GM23338 (cell line): ENCODE measurements around the gene AS3MT. TPM values are rescaled to one million over a fixed set of nuclear protein-coding genes. Genes with fewer than 3 reads are reported as not detected.

Experiments
- ATAC-seq: fragments of 200-7000 bp; cut with Tn5 transposase; 3 replicates; pipeline ENCODE4 v1.9.1; 2020
- DNase-seq: peaks from one replicate; pipeline ENCODE4 v3.0.0-alpha.2; 2015; ENCODE audit warnings: low spot score
- H2AFZ ChIP-seq: fragments of 200-600 bp; sonication (generic); 2 replicates; pipeline ENCODE4 v1.8.0; 2016; ENCODE audit warnings: antibody characterized with exemption, mild to moderate bottlenecking, moderate library complexity
- H3F3A ChIP-seq: fragments of 200-600 bp; sonication (generic); replicated peaks from 2 replicates; pipeline ENCODE4 v1.8.0; 2017; ENCODE audit warnings: antibody characterized with exemption, mixed run types, low read depth
- H3K27ac ChIP-seq: fragments of 200-600 bp; sonication (generic); 2 replicates; pipeline ENCODE4 v1.6.1; 2016; ENCODE audit warnings: low read depth
- H3K27me3 ChIP-seq: fragments of 200-600 bp; sonication (generic); 2 replicates; pipeline ENCODE4 v1.8.0; 2016; ENCODE audit warnings: mild to moderate bottlenecking, mixed run types, moderate library complexity; ENCODE audit not compliant: insufficient read depth
- H3K36me3 ChIP-seq: fragments of 200-600 bp; sonication (generic); 2 replicates; pipeline ENCODE4 v1.8.0; 2016; ENCODE audit warnings: mild to moderate bottlenecking; ENCODE audit not compliant: insufficient read depth
- H3K4me1 ChIP-seq: fragments of 200-600 bp; sonication (generic); 2 replicates; pipeline ENCODE4 v1.8.0; 2016; ENCODE audit warnings: mild to moderate bottlenecking, moderate library complexity; ENCODE audit not compliant: insufficient read depth
- H3K4me2 ChIP-seq: fragments of 200-600 bp; sonication (generic); 2 replicates; pipeline ENCODE4 v1.7.1; 2017; ENCODE audit warnings: mixed run types
- H3K4me3 ChIP-seq: fragments of 200-600 bp; sonication (generic); 2 replicates; pipeline ENCODE4 v1.6.1; 2016; ENCODE audit warnings: mixed run types
- H3K79me2 ChIP-seq: fragments of 200-600 bp; sonication (generic); replicated peaks from 2 replicates; pipeline ENCODE4 v1.8.0; 2017; ENCODE audit warnings: mild to moderate bottlenecking; ENCODE audit not compliant: insufficient read depth
- H3K9me2 ChIP-seq: fragments of 200-600 bp; sonication (generic); 2 replicates; pipeline ENCODE4 v1.8.0; 2017; ENCODE audit not compliant: insufficient read depth
- H4K20me1 ChIP-seq: fragments of 200-600 bp; sonication (generic); replicated peaks from 2 replicates; pipeline ENCODE4 v1.8.0; 2017; ENCODE audit warnings: mild to moderate bottlenecking; ENCODE audit not compliant: insufficient read depth
- H3K27ac Mint-ChIP-seq: 2 replicates; pipeline ENCODE4 v1.8.0; 2020; ENCODE audit warnings: inconsistent platforms, mild to moderate bottlenecking, moderate library complexity, mixed read lengths
- H3K27me3 Mint-ChIP-seq: 3 replicates; pipeline ENCODE4 v1.8.0; 2022; ENCODE audit warnings: low read depth, mild to moderate bottlenecking, moderate library complexity, mixed read lengths, inconsistent platforms; ENCODE audit not compliant: insufficient read depth, poor library complexity
- H3K36me3 Mint-ChIP-seq: 3 replicates; pipeline ENCODE4 v1.8.0; 2021; ENCODE audit warnings: low read depth, mild to moderate bottlenecking, inconsistent platforms, moderate library complexity, mixed read lengths
- H3K4me1 Mint-ChIP-seq: 3 replicates; pipeline ENCODE4 v1.8.0; 2020; ENCODE audit warnings: mild to moderate bottlenecking, inconsistent platforms, mixed read lengths
- H3K4me3 Mint-ChIP-seq: 3 replicates; pipeline ENCODE4 v1.8.0; 2021; ENCODE audit warnings: moderate library complexity, mild to moderate bottlenecking, inconsistent platforms, mixed read lengths
- H3K9me3 Mint-ChIP-seq: 3 replicates; pipeline ENCODE4 v1.8.0; 2020; ENCODE audit warnings: moderate library complexity, mild to moderate bottlenecking, inconsistent platforms, mixed read lengths
- CREB1 ChIP-seq: fragments of 250-450 bp; sonication (Bioruptor Pico); IDR thresholded peaks from 2 replicates; pipeline ENCODE4 v1.5.0; 2020; ENCODE audit warnings: low read depth, mild to moderate bottlenecking, moderate library complexity
- CTCF ChIP-seq, 2 experiments: fragments of 200-600 bp in 1 of 2; sonication (generic) in 1 of 2; conservative IDR thresholded peaks; 2 replicates each; pipeline versions ENCODE4 v1.5.1 to v1.6.1; 2016 to 2017; ENCODE audit warnings: antibody characterized with exemption in 2 of 2, low read depth in 2 of 2, mild to moderate bottlenecking in 2 of 2, moderate library complexity in 1 of 2
- EZH2 ChIP-seq: fragments of 200-600 bp; sonication (generic); IDR thresholded peaks from one replicate; pipeline ENCODE4 v1.8.0; 2017; ENCODE audit warnings: antibody characterized with exemption, mild to moderate bottlenecking, low read depth; ENCODE audit not compliant: unreplicated experiment
- NANOG ChIP-seq: IDR thresholded peaks from 2 replicates; pipeline ENCODE4 v1.6.1; 2016; ENCODE audit warnings: antibody characterized with exemption, borderline replicate concordance
- POLR2AphosphoS5 ChIP-seq: IDR thresholded peaks from 2 replicates; pipeline ENCODE4 v1.6.1; 2016; ENCODE audit warnings: antibody characterized with exemption, low read depth
- ZNF331 ChIP-seq: fragments of 250-450 bp; sonication (Bioruptor Pico); IDR thresholded peaks from 2 replicates; pipeline ENCODE4 v1.5.0; 2020; ENCODE audit warnings: low read depth, mild to moderate bottlenecking, moderate library complexity
- ZNF462 ChIP-seq: fragments of 250-450 bp; sonication (Bioruptor Pico); IDR thresholded peaks from 2 replicates; pipeline ENCODE4 v1.5.0; 2020; ENCODE audit warnings: mild to moderate bottlenecking, moderate library complexity
- polyA plus RNA-seq: library from polyadenylated mRNA; unstranded; fragments of >200 nt; fragmentation: Nextera tagmentation; extraction: Ambion mirVana; gene quantifications from 2 replicates; pipeline ENCODE4 v1.2.1, GENCODE V29; 2016
- total RNA-seq: library from RNA; depleted of rRNA; stranded (reverse); fragments of >200 nt; shearing (Covaris generic); gene quantifications from 2 replicates; pipeline ENCODE4 v1.2.3, GENCODE V29; 2014

Gene AS3MT
- total and polyA plus RNA-seq, 2 experiments from 2014 or later = 6.3 to 8.8 TPM

DNA sequence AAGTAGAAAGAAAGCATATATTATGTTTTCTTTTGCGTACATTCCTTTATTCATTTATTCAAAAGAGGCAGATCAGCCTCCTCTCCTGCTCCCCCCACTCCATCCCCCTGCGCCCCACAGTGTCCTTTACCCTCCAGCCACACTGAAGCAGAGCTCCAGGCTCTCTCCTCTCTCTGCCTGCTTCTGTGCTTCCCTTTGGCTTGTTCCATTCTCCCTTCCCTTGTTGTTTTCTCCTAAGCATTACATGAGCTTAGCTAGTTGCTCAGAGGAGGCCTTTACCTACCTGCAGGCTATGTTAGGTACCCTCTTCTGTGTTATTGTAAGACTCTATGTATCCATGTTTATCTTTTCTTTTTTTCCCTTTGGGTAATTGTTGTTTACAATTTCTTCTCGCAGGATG, 76.2 kb downstream of the AS3MT start:
- Mint-ChIP-seq H3K4me1 (peaks cover 14% of the 10 kb centered on the region; the same call in 2 of the 3 replicates), H3K27me3 (peaks cover 2% of the 10 kb centered on the region), H3K4me3 (no peak overlapping the region), H3K27ac (0 out of 2 replicates have a peak overlapping the region, but pooled peaks have one; percentile 13), H3K36me3 (no peaks in the 10 kb centered on the region), H3K9me3 (no peaks in the 10 kb centered on the region)
- TF ChIP-seq CREB1 (no peak), ZNF462 (CRISPR knock-in tag) (no peak), CTCF (conservative IDR thresholded peaks at IDR 0.05; ENCODE audit: low read depth in 2 of 2) (no peak)
- Histone ChIP-seq H3K9me2 (no peaks in the 10 kb centered on the region), H3K27ac (no peak overlapping the region), H3K79me2 (peaks cover 2% of the 10 kb centered on the region; the same call in 1 of the 2 replicates), H3K4me1 (peaks cover 14% of the 10 kb centered on the region), H3F3A (no peaks in the 10 kb centered on the region), H3K4me2 (no peak overlapping the region), H3K27me3 (no peaks in the 10 kb centered on the region), H3K4me3 (no peak overlapping the region), H2AFZ (no peak overlapping the region), H4K20me1 (peaks cover 16% of the 10 kb centered on the region), H3K36me3 (no peaks in the 10 kb centered on the region)
- ATAC-seq (peak; percentile 90), DNase-seq (no peak)

GRCh38 chr10:102945962-102946361, 76.7 kb downstream of the AS3MT start:
- Histone ChIP-seq H3K4me3 (no peak overlapping the region), H3K4me2 (no peak overlapping the region), H3F3A (no peaks in the 10 kb centered on the region), H3K79me2 (peaks cover 3% of the 10 kb centered on the region; the same call in 1 of the 2 replicates), H2AFZ (no peak overlapping the region), H3K36me3 (no peaks in the 10 kb centered on the region), H3K4me1 (peaks cover 14% of the 10 kb centered on the region), H3K27ac (no peak overlapping the region), H4K20me1 (peaks cover 16% of the 10 kb centered on the region), H3K27me3 (no peaks in the 10 kb centered on the region), H3K9me2 (no peaks in the 10 kb centered on the region)
- H3K27ac Mint-ChIP-seq = no peak overlapping the region; the same call in 1 of the 2 replicates
- H3K4me3 Mint-ChIP-seq = no peak overlapping the region
- H3K4me1 Mint-ChIP-seq = peaks cover 14% of the 10 kb centered on the region; the same call in 2 of the 3 replicates
- no peaks in the 10 kb centered on the region for H3K9me3 Mint-ChIP-seq
- peaks cover 2% of the 10 kb centered on the region for H3K27me3 Mint-ChIP-seq
- H3K36me3 Mint-ChIP-seq = no peaks in the 10 kb centered on the region
- ATAC-seq (peak; percentile 53), DNase-seq (peak; percentile 12)
- TF ChIP-seq EZH2 = no peak
- no peak for TF ChIP-seq POLR2AphosphoS5
- TF ChIP-seq ZNF331 (CRISPR knock-in tag) = no peak
- no peak for TF ChIP-seq NANOG
